ENCODE results near the gene MATR3.
A peak's percentile ranks its signal among the peaks of the same experiment; 100 is the strongest.

The MATR3 gene

DNA sequence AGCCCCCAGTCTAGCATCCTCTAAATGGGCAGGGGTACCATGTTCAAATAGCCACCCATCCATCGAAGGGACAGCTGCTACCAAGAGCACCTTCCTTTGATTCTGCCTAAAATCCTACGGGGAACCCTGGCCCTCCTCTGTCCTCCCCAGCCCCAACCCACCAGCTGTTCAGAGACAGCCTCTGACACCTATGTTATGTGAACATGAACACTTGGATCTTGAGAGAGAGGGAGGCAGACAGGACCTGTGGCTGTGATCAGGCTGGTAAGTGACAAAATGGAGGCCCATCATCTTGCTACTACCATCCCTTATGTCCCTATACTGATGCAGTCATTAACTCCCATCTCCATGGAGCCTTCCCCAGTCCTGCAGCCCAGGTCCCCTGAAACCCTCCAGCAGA lies 81.4 kb downstream of the MATR3 start:
- no peak for TF ChIP-seq Cebpa-rat (IDR thresholded peaks at IDR 0.05)
- H3K36me3 ChIP-seq, result peaks cover 50 to 77% (median 58%) of the 10 kb centered on the region in 11 experiments
- H3K9me3 ChIP-seq (replicated peaks in 1 of 11), result no peaks in the 10 kb centered on the region
- H3K4me1 ChIP-seq, result peaks cover 12 to 41% (median 33%) of the 10 kb centered on the region in 10 experiments
- H3K9ac ChIP-seq, result no peak overlapping the region
- no peak overlapping the region for H3K4me3 ChIP-seq
- H3K27ac ChIP-seq, result peak overlapping the region in 2 of 11 experiments; percentile 17 to 23; a peak in 2 of 22 replicates
- peaks cover 0 to 12% (median 0%) of the 10 kb centered on the region in 11 experiments; a peak in 6 of 22 replicates for H4K20me1 ChIP-seq
- no peaks in the 10 kb centered on the region for H3K27me3 ChIP-seq
- no peak overlapping the region for H3K4me2 ChIP-seq

DNA sequence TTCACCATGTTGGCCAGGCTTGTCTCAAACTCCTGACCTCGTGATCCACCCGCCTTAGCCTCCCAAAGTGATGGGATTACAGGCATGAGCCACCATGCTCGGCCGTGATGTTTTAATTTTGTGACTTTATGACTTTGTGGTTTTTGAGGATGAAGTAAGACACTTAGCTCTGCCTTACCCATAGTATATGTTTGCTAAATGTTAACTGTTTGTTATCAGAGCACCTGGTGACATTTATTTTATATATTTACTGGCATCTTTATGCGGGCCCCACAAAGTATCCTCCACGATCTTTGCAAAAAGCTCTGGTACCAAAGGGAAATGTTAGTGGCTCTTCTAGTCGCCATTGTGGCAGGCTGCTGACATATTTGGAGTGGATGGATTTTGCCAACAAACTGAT lies 82.8 kb downstream of the MATR3 start:
- no peak overlapping the region for H3K4me2 ChIP-seq
- H3K9ac ChIP-seq, result no peak overlapping the region
- no peak for TF ChIP-seq Cebpa-rat (IDR thresholded peaks at IDR 0.05)
- H4K20me1 ChIP-seq, result peaks cover 0 to 7% (median 0%) of the 10 kb centered on the region in 11 experiments; a peak in 4 of 22 replicates
- H3K36me3 ChIP-seq, result peaks cover 35 to 63% (median 46%) of the 10 kb centered on the region in 11 experiments
- peaks cover 24 to 41% (median 36%) of the 10 kb centered on the region in 10 experiments for H3K4me1 ChIP-seq
- no peak overlapping the region for H3K4me3 ChIP-seq
- H3K27ac ChIP-seq, result no peak overlapping the region
- H3K9me3 ChIP-seq (replicated peaks in 1 of 11), result no peaks in the 10 kb centered on the region
- no peaks in the 10 kb centered on the region for H3K27me3 ChIP-seq

GRCh38 chr5:139377226-139377625 lies 83.7 kb downstream of the MATR3 start:
- no peak overlapping the region for H3K4me2 ChIP-seq
- TF ChIP-seq Cebpa-rat (IDR thresholded peaks at IDR 0.05), result no peak
- peaks cover 26 to 55% (median 37%) of the 10 kb centered on the region in 11 experiments for H3K36me3 ChIP-seq
- H4K20me1 ChIP-seq, result peaks cover 0 to 7% (median 0%) of the 10 kb centered on the region in 11 experiments; a peak in 4 of 22 replicates
- H3K9ac ChIP-seq, result no peak overlapping the region
- no peak overlapping the region for H3K4me3 ChIP-seq
- no peaks in the 10 kb centered on the region for H3K27me3 ChIP-seq
- peaks cover 23 to 45% (median 38%) of the 10 kb centered on the region in 10 experiments for H3K4me1 ChIP-seq
- no peak overlapping the region; a peak in 1 of 22 replicates for H3K27ac ChIP-seq
- no peaks in the 10 kb centered on the region for H3K9me3 ChIP-seq (replicated peaks in 1 of 11)

DNA sequence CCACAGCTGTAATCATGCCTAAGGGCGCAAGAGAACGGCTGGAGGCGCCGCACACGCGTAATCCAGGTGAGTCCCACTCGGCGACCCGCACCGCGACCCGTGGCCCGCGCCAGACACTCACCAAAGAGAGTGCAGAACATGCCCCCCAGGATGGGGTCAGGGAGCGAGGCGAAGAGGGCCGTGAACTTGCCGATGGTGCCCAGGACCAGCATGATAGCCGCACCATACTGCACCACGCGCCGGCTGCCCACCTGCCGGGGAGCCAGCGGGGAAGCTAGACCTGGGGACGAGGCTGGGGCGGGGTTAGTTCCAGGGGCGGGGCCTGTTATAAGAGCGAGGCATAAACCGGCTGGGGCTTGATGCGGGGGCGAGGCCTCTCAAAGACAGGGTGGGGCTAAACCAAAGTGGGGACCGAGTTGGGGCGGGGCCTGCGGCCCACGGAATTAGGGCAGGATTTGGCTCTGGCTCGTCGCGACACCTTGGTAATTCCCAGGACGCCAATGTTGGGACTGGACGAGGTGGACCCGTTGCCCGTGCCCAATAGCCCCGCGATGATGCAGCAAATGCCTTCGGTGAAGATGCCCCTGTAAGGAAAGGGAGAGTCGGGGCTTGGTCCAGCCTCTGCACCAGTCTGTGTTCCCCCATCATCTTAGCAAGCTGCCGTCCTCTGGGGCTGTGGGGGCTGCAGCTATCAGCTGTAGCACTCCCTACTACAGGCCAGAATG lies 84.7 kb downstream of the MATR3 start:
- H3K4me2 ChIP-seq, result 0 out of 22 replicates have a peak overlapping the region, but pooled peaks of 3 of the 11 experiments have one; percentile 4 to 35 (median 15)
- H4K20me1 ChIP-seq, result peaks cover 0 to 7% (median 0%) of the 10 kb centered on the region in 11 experiments; a peak in 3 of 22 replicates
- H3K36me3 ChIP-seq, result peaks cover 16 to 44% (median 27%) of the 10 kb centered on the region in 11 experiments
- H3K27me3 ChIP-seq, result no peaks in the 10 kb centered on the region
- H3K9me3 ChIP-seq (replicated peaks in 1 of 11), result no peaks in the 10 kb centered on the region
- peaks cover 31 to 56% (median 47%) of the 10 kb centered on the region in 10 experiments for H3K4me1 ChIP-seq
- peak overlapping the region in 2 of 11 experiments; percentile 13 to 48; a peak in 3 of 22 replicates for H3K27ac ChIP-seq
- no peak for TF ChIP-seq Cebpa-rat (IDR thresholded peaks at IDR 0.05)
- H3K9ac ChIP-seq, result no peak overlapping the region
- H3K4me3 ChIP-seq, result no peak overlapping the region

DNA sequence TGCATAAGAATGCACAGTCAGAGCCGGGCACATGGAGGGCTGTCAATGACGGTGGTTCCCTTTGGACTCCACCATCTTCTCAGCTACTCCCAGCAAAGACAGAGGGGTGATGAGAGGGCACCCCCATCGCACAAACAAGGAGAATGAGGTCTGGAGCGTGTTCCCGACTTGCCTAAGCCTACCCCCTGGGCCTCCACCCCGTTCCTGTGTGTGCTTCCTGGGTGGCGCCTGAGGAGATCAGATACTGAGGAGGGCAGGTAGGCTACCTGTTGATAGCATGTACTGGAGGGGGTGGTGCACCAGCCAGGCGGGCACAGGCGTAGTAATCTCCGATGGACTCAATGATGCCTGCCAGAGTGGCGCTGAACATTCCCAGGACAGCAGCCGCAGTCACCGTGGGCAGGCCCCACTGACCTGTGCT lies 85.4 kb downstream of the MATR3 start:
- Histone ChIP-seq H4K20me1 (peaks cover 0 to 11% (median 0%) of the 10 kb centered on the region in 11 experiments; a peak in 3 of 22 replicates), H3K27me3 (no peaks in the 10 kb centered on the region), H3K4me2 (peak overlapping the region in 4 of 11 experiments; percentile 1 to 35 (median 10); a peak in 3 of 22 replicates), H3K4me1 (peaks cover 38 to 58% (median 54%) of the 10 kb centered on the region in 10 experiments), H3K4me3 (no peak overlapping the region), H3K9me3 (replicated peaks in 1 of 11) (no peaks in the 10 kb centered on the region), H3K36me3 (peaks cover 9 to 37% (median 20%) of the 10 kb centered on the region in 11 experiments; a peak in 20 of 22 replicates), H3K27ac (peak overlapping the region in 2 of 11 experiments; percentile 13 to 48; a peak in 4 of 22 replicates), H3K9ac (no peak overlapping the region; a peak in 2 of 22 replicates)
- TF ChIP-seq Cebpa-rat (IDR thresholded peaks at IDR 0.05), result no peak

DNA sequence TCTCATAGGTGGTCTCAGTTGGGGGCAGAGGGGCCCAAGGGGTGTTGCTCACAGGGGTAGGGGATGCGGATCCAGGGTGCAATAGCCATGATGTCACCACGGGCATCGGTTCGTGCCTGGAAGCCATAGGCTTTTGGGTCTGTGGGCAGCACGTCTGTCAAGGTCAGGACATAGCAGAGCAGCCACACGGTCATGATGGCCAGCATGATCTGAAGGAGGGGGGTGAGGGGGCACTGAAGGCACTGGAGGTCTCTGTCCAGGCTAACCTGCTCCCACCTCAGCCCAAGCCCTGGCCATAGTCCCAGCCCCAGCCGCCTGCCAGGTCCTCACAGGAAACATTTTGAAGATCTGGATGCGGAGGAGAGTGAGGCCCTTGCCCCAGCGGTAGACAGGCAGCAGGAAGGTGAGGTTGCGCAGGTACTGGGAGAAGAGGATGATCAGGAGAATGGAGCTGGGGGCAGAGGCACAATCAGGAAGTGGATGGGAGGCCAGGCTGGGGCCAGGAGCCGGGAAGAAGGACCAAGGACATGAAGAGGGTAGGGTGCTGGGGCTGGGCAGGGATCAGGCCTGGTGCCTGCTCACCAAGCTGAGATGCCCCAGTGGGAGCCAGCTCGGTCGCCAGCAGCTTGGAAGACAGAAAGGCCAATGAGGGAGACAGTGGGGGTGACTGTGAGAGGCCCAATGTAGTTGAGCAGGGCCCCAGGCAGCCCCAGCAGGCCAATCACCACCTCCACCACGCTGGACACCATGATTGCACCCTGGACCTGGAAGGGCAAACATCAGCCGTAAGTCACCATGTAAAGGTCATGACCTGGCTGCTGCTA lies 86.3 kb downstream of the MATR3 start:
- Histone ChIP-seq H3K27ac (peak overlapping the region in 8 of 11 experiments; percentile 2 to 48 (median 30); a peak in 12 of 22 replicates), H3K36me3 (peaks cover under 1 to 29% (median 11%) of the 10 kb centered on the region in 11 experiments; a peak in 17 of 22 replicates), H3K9me3 (replicated peaks in 1 of 11) (no peaks in the 10 kb centered on the region), H3K4me1 (peaks cover 47 to 65% (median 62%) of the 10 kb centered on the region in 10 experiments), H4K20me1 (peaks cover 0 to 11% (median 0%) of the 10 kb centered on the region in 11 experiments; a peak in 4 of 22 replicates), H3K4me3 (no peak overlapping the region), H3K27me3 (no peaks in the 10 kb centered on the region), H3K4me2 (peak overlapping the region; percentile 28 to 99 (median 85); a peak in 18 of 22 replicates), H3K9ac (peak overlapping the region in 1 of 11 experiments; percentile 19; a peak in 3 of 22 replicates)
- TF ChIP-seq Cebpa-rat (IDR thresholded peaks at IDR 0.05), result no peak

Data from BLaER1 treated with 17β-estradiol and CSF1 and Interleukin-3, amounts not matched to agents 10 nM and 100 nM (cell line).